Measurements from ENCODE around the gene CACNA1B.
"Not testable (repeated sequence)": the region's sequence is repeated elsewhere in the genome, so short reads cannot be mapped to it uniquely, and the experiment has no call there.

CACNA1B gene

GRCh38 chr9:138010861-138011260 is 133.3 kb downstream of the CACNA1B start:
- no peak for DNase-seq (ENCODE audit: low read depth in 1 of 2, low spot score in 1 of 2)

- DNase-seq (ENCODE audit: low read depth in 1 of 2, low spot score in 1 of 2), result no peak
Measured at GRCh38 chr9:138011951-138012500, 134.4 kb downstream of the CACNA1B start.

GRCh38 chr9:138013273-138013672 is 135.7 kb downstream of the CACNA1B start:
- DNase-seq (ENCODE audit: low read depth in 1 of 2, low spot score in 1 of 2), result no peak

- DNase-seq (ENCODE audit: low read depth in 1 of 2, low spot score in 1 of 2), result no peak
Measured at GRCh38 chr9:138013836-138014562, 136.4 kb downstream of the CACNA1B start.

- DNase-seq (ENCODE audit: low read depth in 1 of 2, low spot score in 1 of 2), result no peak
Measured at GRCh38 chr9:138014563-138014945, 137.0 kb downstream of the CACNA1B start.

- no peak for DNase-seq (ENCODE audit: low read depth in 1 of 2, low spot score in 1 of 2)
Measured at GRCh38 chr9:138015021-138015829, 137.6 kb downstream of the CACNA1B start.

- DNase-seq (ENCODE audit: low read depth in 1 of 2, low spot score in 1 of 2), result no peak
Measured at GRCh38 chr9:138016406-138017187, 139.0 kb downstream of the CACNA1B start.

GRCh38 chr9:138017200-138017599 is 139.6 kb downstream of the CACNA1B start:
- no peak for DNase-seq (ENCODE audit: low read depth in 1 of 2, low spot score in 1 of 2)

- DNase-seq (ENCODE audit: low read depth in 1 of 2, low spot score in 1 of 2), result not testable (repeated sequence)
Measured at GRCh38 chr9:138019514-138019913, 141.9 kb downstream of the CACNA1B start.

- DNase-seq (ENCODE audit: low read depth in 1 of 2, low spot score in 1 of 2), result no peak
Measured at GRCh38 chr9:138020120-138020794, 142.7 kb downstream of the CACNA1B start.

GRCh38 chr9:138020795-138021182 is 143.2 kb downstream of the CACNA1B start:
- no peak for DNase-seq (ENCODE audit: low read depth in 1 of 2, low spot score in 1 of 2)

GRCh38 chr9:138021251-138022056 is 143.9 kb downstream of the CACNA1B start:
- DNase-seq (ENCODE audit: low read depth in 1 of 2, low spot score in 1 of 2), result no peak

GRCh38 chr9:138022121-138022741 is 144.6 kb downstream of the CACNA1B start:
- DNase-seq (ENCODE audit: low read depth in 1 of 2, low spot score in 1 of 2), result no peak

- no peak for DNase-seq (ENCODE audit: low read depth in 1 of 2, low spot score in 1 of 2)
Measured at GRCh38 chr9:138022756-138023393, 145.3 kb downstream of the CACNA1B start.

- no peak for DNase-seq (ENCODE audit: low read depth in 1 of 2, low spot score in 1 of 2)
Measured at GRCh38 chr9:138023394-138024124, 146.0 kb downstream of the CACNA1B start.

- no peak for DNase-seq (ENCODE audit: low read depth in 1 of 2, low spot score in 1 of 2)
Measured at GRCh38 chr9:138024131-138024530, 146.5 kb downstream of the CACNA1B start.

- DNase-seq (ENCODE audit: low read depth in 1 of 2, low spot score in 1 of 2), result no peak
Measured at GRCh38 chr9:138024831-138025291, 147.3 kb downstream of the CACNA1B start.

- DNase-seq (ENCODE audit: low read depth in 1 of 2, low spot score in 1 of 2), result no peak
Measured at GRCh38 chr9:138025417-138025816, 147.8 kb downstream of the CACNA1B start.

All from activated CD4-positive, alpha-beta T cell treated with anti-CD3 and anti-CD28 coated beads, Interleukin-2, amount 50 U/mL, for 24 hours (primary cell).